ENCODE results near the gene SRSF11.

DNA sequence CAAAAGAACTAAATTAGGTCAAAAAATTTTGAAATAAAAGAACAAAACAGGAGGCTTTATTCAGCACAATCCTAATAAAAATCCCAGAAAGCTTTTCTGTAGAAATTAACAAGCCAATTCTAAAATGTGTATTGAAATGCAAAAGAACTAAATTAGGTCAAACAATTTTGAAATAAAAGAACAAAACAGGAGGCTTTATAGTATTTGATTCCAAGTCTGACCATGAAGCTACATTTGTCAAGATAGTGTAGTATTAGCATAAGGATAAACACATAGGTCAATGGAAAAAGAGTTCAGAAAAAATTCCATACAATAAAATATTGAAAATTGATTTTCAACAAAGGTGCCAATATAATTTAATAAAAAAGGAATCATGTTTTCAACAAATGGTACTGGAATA, 26.6 kb upstream of the SRSF11 start:
- TF ChIP-seq, protein P1, sequence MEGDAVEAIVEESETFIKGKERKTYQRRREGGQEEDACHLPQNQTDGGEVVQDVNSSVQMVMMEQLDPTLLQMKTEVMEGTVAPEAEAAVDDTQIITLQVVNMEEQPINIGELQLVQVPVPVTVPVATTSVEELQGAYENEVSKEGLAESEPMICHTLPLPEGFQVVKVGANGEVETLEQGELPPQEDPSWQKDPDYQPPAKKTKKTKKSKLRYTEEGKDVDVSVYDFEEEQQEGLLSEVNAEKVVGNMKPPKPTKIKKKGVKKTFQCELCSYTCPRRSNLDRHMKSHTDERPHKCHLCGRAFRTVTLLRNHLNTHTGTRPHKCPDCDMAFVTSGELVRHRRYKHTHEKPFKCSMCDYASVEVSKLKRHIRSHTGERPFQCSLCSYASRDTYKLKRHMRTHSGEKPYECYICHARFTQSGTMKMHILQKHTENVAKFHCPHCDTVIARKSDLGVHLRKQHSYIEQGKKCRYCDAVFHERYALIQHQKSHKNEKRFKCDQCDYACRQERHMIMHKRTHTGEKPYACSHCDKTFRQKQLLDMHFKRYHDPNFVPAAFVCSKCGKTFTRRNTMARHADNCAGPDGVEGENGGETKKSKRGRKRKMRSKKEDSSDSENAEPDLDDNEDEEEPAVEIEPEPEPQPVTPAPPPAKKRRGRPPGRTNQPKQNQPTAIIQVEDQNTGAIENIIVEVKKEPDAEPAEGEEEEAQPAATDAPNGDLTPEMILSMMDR (IDR thresholded peaks at IDR 0.05) = no peak
- TF ChIP-seq POLR2A (IDR thresholded peaks at IDR 0.05) = no peak
